Ovary (tissue), 9 donors: Measurements from ENCODE around the gene CD109. TPM values are rescaled to one million over a fixed set of nuclear protein-coding genes. Genes with fewer than 3 reads are reported as not detected.

Source experiments
- DNase-seq, 5 donors: peaks; one replicate each; pipeline ENCODE4 v3.0.0-alpha.2; 2019 to 2020
- H3K27ac ChIP-seq, 2 donors: fragments of 200-600 bp; one replicate each; pipeline versions ENCODE4 v1.5.1 to v1.8.0; 2019 to 2022
- H3K27me3 ChIP-seq: fragments of 200-600 bp; one replicate; pipeline ENCODE4 v1.8.0; 2022
- H3K36me3 ChIP-seq: fragments of 200-600 bp; sonication (generic); one replicate; pipeline ENCODE4 v1.5.1; 2019
- H3K4me1 ChIP-seq: one replicate; pipeline ENCODE4 v1.8.1; 2013; ENCODE audit warnings: mild to moderate bottlenecking, moderate library complexity; ENCODE audit not compliant: insufficient read depth
- H3K4me3 ChIP-seq: fragments of 200-600 bp; sonication (generic); one replicate; pipeline ENCODE4 v1.5.1; 2017
- H3K9me3 ChIP-seq, 2 donors: fragments of 200-600 bp in 1 of 2; sonication (generic) in 1 of 2; one replicate each; pipeline versions ENCODE4 v1.5.1 to v1.8.1; 2013 to 2019; ENCODE audit warnings: mild to moderate bottlenecking in 1 of 2, moderate library complexity in 1 of 2
- CTCF ChIP-seq, 3 donors: fragments of 450-650 bp in 2 of 3; fragments of 200-600 bp in 1 of 3; IDR thresholded peaks; one replicate each; pipeline versions ENCODE4 v1.5.1 to v1.8.0; 2016 to 2022; ENCODE audit warnings: antibody characterized with exemption in 3 of 3, mild to moderate bottlenecking in 1 of 3
- EP300 ChIP-seq: sonication (generic); formaldehyde crosslinking; IDR thresholded peaks from one replicate; pipeline ENCODE4 v1.6.1; 2017; ENCODE audit warnings: antibody characterized with exemption
- POLR2A ChIP-seq: fragments of 450-650 bp; IDR thresholded peaks from one replicate; pipeline ENCODE4 v1.6.1; 2017; ENCODE audit warnings: antibody characterized with exemption, mild to moderate bottlenecking, moderate library complexity
- whole genome bisulfite sequencing, 3 donors: extraction: QIAGEN DNeasy Blood & Tissue Kit in 1 of 3; methylation state at CpG; one replicate each; pipeline versions ENCODE4 v1.1.5 to v1.1.7; 2013 to 2017; 5-methylcytosine and 5-hydroxymethylcytosine counted together
- intact Hi-C, 4 donors: fragments of 100-400 bp; cut with DNase I; formaldehyde crosslinking; loops; one replicate each; pipeline versions ENCODE4 v1.11.0 to v1.15.1; 2022 to 2023
- polyA plus RNA-seq, 2 donors: library from polyadenylated mRNA; stranded (reverse); fragments of 200-250 nt in 1 of 2; fragments of 350-450 nt in 1 of 2; fragmentation: Illumina TruSeq in 1 of 2; extraction: RNeasy Lipid Tissue Mini Kit (QIAGEN cat#74804) in 1 of 2; gene quantifications; one replicate each; pipeline ENCODE4 v1.2.3, GENCODE V29; 2013 to 2014
- total RNA-seq, 7 donors: library from RNA; depleted of rRNA in 2 of 7; stranded (reverse); fragments of >200 nt in 2 of 7; fragmentation: NEBNext Ultra II Directional in 3 of 7; extraction: Animal tissue kit (Norgen Biotek cat#: 25700) in 3 of 7; gene quantifications; one replicate each; pipeline versions ENCODE4 v1.1.0 to v1.2.4, GENCODE V29; 2016 to 2023
- donor health status: DM: no; HTN: no; CAD: no; lungs with moderate emphysema.
- donor health status: DM: no; HTN: no; CAD: no.
- donor health status: Bipolar disorder and iron deficiency.
- donor health status: DM: yes; HTN: yes; CAD: no.
- donor health status: DM: no; HTN: no; CAD: no.
- donor health status: DM: yes; HTN: yes; CAD: no.

CD109 gene
- total and polyA plus RNA-seq, 9 donors, result 1.2 to 5.8 (median 3.2) TPM

- WGBS, 3 donors, result 78 to 86% (median 78%) methylated on average over 2 of the region's 2 CpGs
- intact Hi-C loops, result loop anchor here in 2 of 4 donors (5.0 to 10.0 kb wide), 3 partner anchors 60 to 1477 kb away; partner anchors contain the start of gene COL12A1 (in 1 of the 2)
- TF ChIP-seq POLR2A (no peak), EP300 (no peak), CTCF (IDR thresholded peaks at IDR 0.05) (no peak)
Measured at GRCh38 chr6:73734832-73735453, 38.9 kb downstream of the CD109 start.

GRCh38 chr6:73738367-73739028, 42.5 kb downstream of the CD109 start:
- 65 to 66% (median 65%) methylated on average over 5 of the region's 5 CpGs for WGBS, 3 donors
- no peaks in the 10 kb centered on the region for H3K36me3 ChIP-seq
- TF ChIP-seq POLR2A, result no peak
- no peak for TF ChIP-seq EP300
- TF ChIP-seq CTCF (IDR thresholded peaks at IDR 0.05), result no peak

More at GRCh38 chr6:73734832-73735453, 38.9 kb downstream of the CD109 start:
- Histone ChIP-seq H3K27ac (no peak overlapping the region), H3K36me3 (no peaks in the 10 kb centered on the region), H3K4me3 (no peak overlapping the region), H3K4me1 (no peaks in the 10 kb centered on the region), H3K9me3 (no peaks in the 10 kb centered on the region), H3K27me3 (no peaks in the 10 kb centered on the region)
- no peak for DNase-seq

GRCh38 chr6:73739096-73739495, 43.1 kb downstream of the CD109 start:
- no peaks in the 10 kb centered on the region for H3K27me3 ChIP-seq
- H3K27ac ChIP-seq, result no peak overlapping the region
- H3K36me3 ChIP-seq, result no peaks in the 10 kb centered on the region
- no peak overlapping the region for H3K4me3 ChIP-seq
- DNase-seq, result no peak
- TF ChIP-seq CTCF (IDR thresholded peaks at IDR 0.05) (peak; percentile 53 to 67 (median 59)), POLR2A (no peak), EP300 (no peak)
- intact Hi-C loops, result loop anchor here in 3 of 4 donors (2.0 to 10.0 kb wide), 4 partner anchors 64 to 1473 kb away; partner anchors contain the start of gene COL12A1 (in 1 of the 3)
- 28 to 43% (median 41%) methylated on average over 2 of the region's 2 CpGs for WGBS, 3 donors
- no peaks in the 10 kb centered on the region for H3K9me3 ChIP-seq
- H3K4me1 ChIP-seq, result no peaks in the 10 kb centered on the region

More at GRCh38 chr6:73738367-73739028, 42.5 kb downstream of the CD109 start:
- no peak for DNase-seq
- intact Hi-C loops, result loop anchor here in 3 of 4 donors (2.0 to 10.0 kb wide), 4 partner anchors 64 to 1474 kb away; partner anchors contain the start of gene COL12A1 (in 1 of the 3)
- no peaks in the 10 kb centered on the region for H3K27me3 ChIP-seq
- H3K27ac ChIP-seq, result no peak overlapping the region
- no peaks in the 10 kb centered on the region for H3K4me1 ChIP-seq
- H3K4me3 ChIP-seq, result no peak overlapping the region
- H3K9me3 ChIP-seq, result no peaks in the 10 kb centered on the region

- Histone ChIP-seq H3K36me3 (no peaks in the 10 kb centered on the region), H3K27me3 (no peaks in the 10 kb centered on the region), H3K4me1 (no peaks in the 10 kb centered on the region), H3K27ac (no peak overlapping the region), H3K9me3 (no peaks in the 10 kb centered on the region), H3K4me3 (no peak overlapping the region)
- 94 to 96% (median 95%) methylated on average over 5 of the region's 5 CpGs for WGBS, 3 donors
- DNase-seq, result no peak
- intact Hi-C loops, result no loop called here
- TF ChIP-seq CTCF (IDR thresholded peaks at IDR 0.05) (no peak), POLR2A (no peak), EP300 (no peak)
Measured at GRCh38 chr6:73742433-73742832, 46.4 kb downstream of the CD109 start.
